SK-N-SH (cell line): ENCODE data around the gene SLC24A3. TPM values are rescaled to one million over a fixed set of nuclear protein-coding genes. Genes with fewer than 3 reads are reported as not detected.

Source experiments
- CTCF ChIA-PET: fragments of 300-600, 350-600 bp; formaldehyde crosslinking; extraction: SDS; loops from one replicate; lab custom pipeline; 2021; lab: Yijun Ruan, JAX
- POLR2A ChIA-PET: fragments of 350-600 bp; sonication (Branson Sonifier 250); formaldehyde crosslinking; extraction: SDS; loops from one replicate; lab custom pipeline; 2020; ENCODE audit warnings: antibody characterized with exemption, inconsistent platforms; lab: Yijun Ruan, JAX
- DNase-seq: peaks from one replicate; pipeline ENCODE4 v3.0.0; 2012
- H2AFZ ChIP-seq: fragments of 200-600 bp; sonication (generic); 2 replicates; pipeline ENCODE4 v1.8.1; 2016; ENCODE audit warnings: antibody characterized with exemption, mild to moderate bottlenecking, low read depth
- H3F3A ChIP-seq: fragments of 200-600 bp; sonication (generic); replicated peaks from 2 replicates; pipeline ENCODE3; 2016; ENCODE audit warnings: antibody characterized with exemption, mild to moderate bottlenecking; ENCODE audit not compliant: insufficient read depth
- H3K27ac ChIP-seq, 2 experiments: fragments of 200-500 bp in 1 of 2; fragments of 200-600 bp in 1 of 2; sonication (Bioruptor generic) in 1 of 2; sonication (generic), shearing (Covaris generic) in 1 of 2; 2 replicates each; pipeline versions ENCODE4 v1.5.1 to v1.6.1; 2014 to 2016; ENCODE audit warnings: low read depth in 2 of 2, inconsistent platforms in 1 of 2, low read length in 1 of 2, mild to moderate bottlenecking in 1 of 2, mixed read lengths in 1 of 2
- H3K27me3 ChIP-seq: fragments of 200-600 bp; sonication (generic), shearing (Covaris generic); 2 replicates; pipeline ENCODE4 v1.6.1; 2016; ENCODE audit warnings: mixed run types; ENCODE audit not compliant: insufficient read depth
- H3K36me3 ChIP-seq, 2 experiments: fragments of 200-500 bp in 1 of 2; fragments of 200-600 bp in 1 of 2; sonication (Bioruptor generic) in 1 of 2; sonication (generic) in 1 of 2; replicated peaks in 1 of 2; 2 replicates each; pipeline versions ENCODE3 to v1.5.1; 2014 to 2016; ENCODE audit warnings: low read length in 1 of 2, mild to moderate bottlenecking in 1 of 2; ENCODE audit not compliant: insufficient read depth in 2 of 2, control insufficient read depth in 1 of 2
- H3K4me1 ChIP-seq, 2 experiments: fragments of 200-500 bp in 1 of 2; fragments of 200-600 bp in 1 of 2; sonication (Bioruptor generic) in 1 of 2; sonication (generic), shearing (Covaris generic) in 1 of 2; 2 replicates each; pipeline versions ENCODE4 v1.5.1 to v1.6.1; 2014 to 2016; ENCODE audit warnings: low read depth in 1 of 2, low read length in 1 of 2, mixed run types in 1 of 2; ENCODE audit not compliant: insufficient read depth in 2 of 2, control insufficient read depth in 1 of 2
- H3K4me2 ChIP-seq: fragments of 200-600 bp; sonication (generic), shearing (Covaris generic); 2 replicates; pipeline ENCODE4 v1.6.1; 2017; ENCODE audit warnings: mixed run types
- H3K4me3 ChIP-seq, 2 experiments: fragments of 200-500 bp in 1 of 2; fragments of 200-600 bp in 1 of 2; sonication (Bioruptor generic) in 1 of 2; sonication (generic), shearing (Covaris generic) in 1 of 2; 2 replicates each; pipeline versions ENCODE4 v1.5.1 to v1.8.1; 2014 to 2016; ENCODE audit warnings: low read depth in 2 of 2, inconsistent platforms in 1 of 2, low read length in 1 of 2, mild to moderate bottlenecking in 1 of 2, mixed read lengths in 1 of 2, moderate library complexity in 1 of 2
- H3K79me2 ChIP-seq: fragments of 200-600 bp; sonication (generic); 2 replicates; pipeline ENCODE4 v1.8.1; 2017; ENCODE audit warnings: mild to moderate bottlenecking; ENCODE audit not compliant: insufficient read depth
- H3K9ac ChIP-seq: fragments of 200-600 bp; sonication (generic); 2 replicates; pipeline ENCODE4 v1.6.1; 2017; ENCODE audit warnings: mixed run types
- H3K9me2 ChIP-seq: fragments of 200-600 bp; sonication (generic); 2 replicates; pipeline ENCODE4 v1.6.1; 2017; ENCODE audit warnings: mixed run types
- H3K9me3 ChIP-seq: fragments of 200-600 bp; sonication (generic); 2 replicates; pipeline ENCODE4 v1.6.1; 2017; ENCODE audit warnings: mixed run types, mild to moderate bottlenecking, moderate library complexity
- H4K20me1 ChIP-seq: fragments of 200-600 bp; sonication (generic); 2 replicates; pipeline ENCODE4 v1.6.1; 2017; ENCODE audit warnings: mild to moderate bottlenecking, mixed run types; ENCODE audit not compliant: insufficient read depth
- CHD2 ChIP-seq: fragments of 150-350 bp; IDR thresholded peaks from 2 replicates; pipeline ENCODE4 v1.6.1; 2018; ENCODE audit warnings: low read length; ENCODE audit not compliant: partially characterized antibody
- FOSL2 ChIP-seq: IDR thresholded peaks from 2 replicates; pipeline ENCODE4 v1.4.0; 2012; ENCODE audit warnings: low read depth, mild to moderate bottlenecking, moderate library complexity, borderline replicate concordance
- GATA2 ChIP-seq: sonication (generic); formaldehyde crosslinking; IDR thresholded peaks from 2 replicates; pipeline ENCODE4 v1.5.0; 2020; ENCODE audit warnings: mild to moderate bottlenecking, missing genetic modification reagents
- NFIC ChIP-seq: IDR thresholded peaks from 2 replicates; pipeline ENCODE4 v1.4.0; 2012; ENCODE audit warnings: borderline replicate concordance
- RCOR1 ChIP-seq: fragments of 150-350 bp; IDR thresholded peaks from 2 replicates; pipeline ENCODE4 v1.6.1; 2017; ENCODE audit warnings: antibody characterized with exemption, low read length
- RFX5 ChIP-seq: IDR thresholded peaks from 2 replicates; pipeline ENCODE4 v1.6.1; 2012; ENCODE audit warnings: mild to moderate bottlenecking, improper control_type of control experiment, low read length
- RXRA ChIP-seq: IDR thresholded peaks from 2 replicates; pipeline ENCODE4 v1.4.0; 2012; ENCODE audit warnings: low read depth, mild to moderate bottlenecking, borderline replicate concordance
- SIN3A ChIP-seq: IDR thresholded peaks from 2 replicates; pipeline ENCODE4 v1.6.1; 2012; ENCODE audit warnings: low read depth, mild to moderate bottlenecking, low read length, moderate library complexity, borderline replicate concordance
- SMC3 ChIP-seq: IDR thresholded peaks from 2 replicates; pipeline ENCODE4 v1.6.1; 2012; ENCODE audit warnings: low read depth, low read length, improper control_type of control experiment
- TCF12 ChIP-seq: IDR thresholded peaks from 2 replicates; pipeline ENCODE4 v1.4.0; 2012
- TEAD4 ChIP-seq: IDR thresholded peaks from 2 replicates; pipeline ENCODE4 v1.4.0; 2012; ENCODE audit warnings: mild to moderate bottlenecking, borderline replicate concordance; ENCODE audit not compliant: insufficient read depth
- YY1 ChIP-seq: IDR thresholded peaks from 2 replicates; pipeline ENCODE4 v1.4.0; 2012; ENCODE audit warnings: low read depth, mild to moderate bottlenecking
- WGBS: methylation state at CpG from one replicate; pipeline ENCODE4 v1.1.6; 2017; ENCODE audit warnings: low lambda C conversion rate; 5-methylcytosine and 5-hydroxymethylcytosine counted together
- polyA plus RNA-seq, 3 experiments: library from polyadenylated mRNA; depleted of rRNA; stranded (reverse); fragments of >200 nt; gene quantifications; 2 replicates each; pipeline ENCODE4 v1.2.3, GENCODE V29; 2012
- TF ChIP-seq, protein P1 (sequence below): fragments of 150-350 bp; IDR thresholded peaks from 2 replicates; pipeline ENCODE4 v1.6.1; 2016; ENCODE audit warnings: mild to moderate bottlenecking, low read depth, low read length
- TF ChIP-seq, protein P2 (sequence below): IDR thresholded peaks from 2 replicates; pipeline ENCODE4 v1.4.0; 2012; ENCODE audit warnings: low read depth, borderline replicate concordance
- TF ChIP-seq, protein P3 (sequence below): fragments of 200-600 bp; sonication (generic); IDR thresholded peaks from 2 replicates; pipeline ENCODE4 v1.6.1; 2017; ENCODE audit warnings: antibody characterized with exemption, mild to moderate bottlenecking, moderate library complexity

The SLC24A3 gene
- polyA plus RNA-seq, 1 of the 3 experiments (the other 2 are of a cell fraction), result not detected

DNA sequence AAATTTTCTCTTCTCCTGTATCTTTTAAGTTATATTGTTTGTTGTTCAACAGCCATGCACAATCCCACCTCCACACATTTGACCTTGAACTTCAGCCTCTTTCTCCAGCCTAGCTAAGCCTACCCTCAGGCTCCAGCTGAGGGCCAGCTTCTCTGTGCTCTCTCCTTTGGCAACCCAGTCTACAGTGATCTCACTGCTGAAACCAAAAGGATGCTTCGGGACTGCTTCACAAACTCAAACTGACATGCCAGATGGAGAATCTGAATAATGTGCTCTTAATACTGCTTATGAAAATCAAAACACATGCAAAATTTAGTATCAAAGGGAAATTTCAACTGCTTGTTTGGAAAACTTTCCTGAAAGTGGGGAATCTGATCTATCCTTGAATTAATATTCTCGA lies 529.5 kb downstream of the SLC24A3 start:
- DNase-seq, result no peak
- H3K79me2 ChIP-seq, result no peaks in the 10 kb centered on the region
- no peaks in the 10 kb centered on the region for H3K9me2 ChIP-seq
- 48% methylated on average over 2 of the region's 2 CpGs for WGBS
- no peaks in the 10 kb centered on the region for H3F3A ChIP-seq
- H3K4me2 ChIP-seq, result no peak overlapping the region
- H2AFZ ChIP-seq, result no peak overlapping the region
- H3K27me3 ChIP-seq, result no peaks in the 10 kb centered on the region
- TF ChIP-seq TEAD4 (no peak), SMC3 (no peak), CHD2 (no peak), YY1 (no peak), RFX5 (no peak), TCF12 (no peak)
- TF ChIP-seq, protein P1, sequence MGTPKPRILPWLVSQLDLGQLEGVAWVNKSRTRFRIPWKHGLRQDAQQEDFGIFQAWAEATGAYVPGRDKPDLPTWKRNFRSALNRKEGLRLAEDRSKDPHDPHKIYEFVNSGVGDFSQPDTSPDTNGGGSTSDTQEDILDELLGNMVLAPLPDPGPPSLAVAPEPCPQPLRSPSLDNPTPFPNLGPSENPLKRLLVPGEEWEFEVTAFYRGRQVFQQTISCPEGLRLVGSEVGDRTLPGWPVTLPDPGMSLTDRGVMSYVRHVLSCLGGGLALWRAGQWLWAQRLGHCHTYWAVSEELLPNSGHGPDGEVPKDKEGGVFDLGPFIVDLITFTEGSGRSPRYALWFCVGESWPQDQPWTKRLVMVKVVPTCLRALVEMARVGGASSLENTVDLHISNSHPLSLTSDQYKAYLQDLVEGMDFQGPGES, result no peak
- peaks cover 0 to 10% of the 10 kb centered on the region in 2 experiments; a peak in 2 of 4 replicates for H3K4me1 ChIP-seq
- H3K27ac ChIP-seq, result no peak overlapping the region
- no peaks in the 10 kb centered on the region for H3K36me3 ChIP-seq
- CTCF ChIA-PET, result interaction anchor here (2.1 kb wide), 1 partner anchor 49 kb away, joined by 7 read pairs; no protein-coding TSS in a partner anchor
- H3K9ac ChIP-seq, result no peak overlapping the region
- H3K9me3 ChIP-seq, result no peaks in the 10 kb centered on the region
- no peak overlapping the region for H3K4me3 ChIP-seq
- no peaks in the 10 kb centered on the region for H4K20me1 ChIP-seq
- POLR2A ChIA-PET, result no interaction called here

DNA sequence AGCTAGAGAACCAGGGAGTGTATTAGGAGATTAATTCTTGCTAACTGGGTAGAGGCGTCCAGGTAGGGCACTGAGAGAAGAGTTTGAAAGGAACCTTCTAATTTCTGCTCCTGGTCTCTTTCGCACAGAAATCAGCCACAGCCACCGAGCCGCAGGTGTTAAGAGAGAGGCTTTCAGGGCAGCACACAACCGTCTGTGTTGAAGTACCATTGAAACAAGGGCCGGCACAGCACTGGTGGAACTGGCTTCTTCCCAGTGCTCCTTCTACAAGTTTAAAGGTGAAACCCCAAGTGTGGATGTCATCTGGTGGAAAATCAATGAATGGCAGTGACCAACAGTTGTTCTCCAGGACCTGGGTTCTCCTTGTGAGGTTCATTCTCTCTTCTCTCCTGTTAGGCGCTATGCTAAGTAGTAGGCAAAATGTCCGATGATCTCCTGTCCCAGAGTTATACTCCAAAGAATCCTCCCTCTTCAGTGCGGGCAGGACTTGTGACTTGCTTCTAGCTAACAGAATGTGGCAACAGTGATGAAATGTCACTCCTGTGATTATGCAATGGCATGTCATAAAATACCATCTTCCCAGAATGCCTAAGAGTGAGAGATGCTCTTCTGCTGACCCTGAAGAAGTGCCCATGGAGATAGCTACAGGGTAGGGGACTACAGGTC lies 530.7 kb downstream of the SLC24A3 start:
- ChIA-PET CTCF (interaction anchor here (1.5 to 2.1 kb wide), 2 partner anchors 50 to 80 kb away, joined by 3 to 7 read pairs; no protein-coding TSS in a partner anchor), POLR2A (no interaction called here)
- Histone ChIP-seq H3K4me1 (no peaks in the 10 kb centered on the region), H3K36me3 (no peaks in the 10 kb centered on the region), H3F3A (no peaks in the 10 kb centered on the region), H3K27me3 (no peaks in the 10 kb centered on the region), H3K9ac (no peak overlapping the region), H2AFZ (no peak overlapping the region), H4K20me1 (no peaks in the 10 kb centered on the region), H3K4me2 (no peak overlapping the region), H3K79me2 (no peaks in the 10 kb centered on the region), H3K27ac (no peak overlapping the region), H3K4me3 (no peak overlapping the region), H3K9me2 (no peaks in the 10 kb centered on the region), H3K9me3 (no peaks in the 10 kb centered on the region)
- no peak for TF ChIP-seq GATA2 (CRISPR knock-in tag)
- TF ChIP-seq, protein P2, sequence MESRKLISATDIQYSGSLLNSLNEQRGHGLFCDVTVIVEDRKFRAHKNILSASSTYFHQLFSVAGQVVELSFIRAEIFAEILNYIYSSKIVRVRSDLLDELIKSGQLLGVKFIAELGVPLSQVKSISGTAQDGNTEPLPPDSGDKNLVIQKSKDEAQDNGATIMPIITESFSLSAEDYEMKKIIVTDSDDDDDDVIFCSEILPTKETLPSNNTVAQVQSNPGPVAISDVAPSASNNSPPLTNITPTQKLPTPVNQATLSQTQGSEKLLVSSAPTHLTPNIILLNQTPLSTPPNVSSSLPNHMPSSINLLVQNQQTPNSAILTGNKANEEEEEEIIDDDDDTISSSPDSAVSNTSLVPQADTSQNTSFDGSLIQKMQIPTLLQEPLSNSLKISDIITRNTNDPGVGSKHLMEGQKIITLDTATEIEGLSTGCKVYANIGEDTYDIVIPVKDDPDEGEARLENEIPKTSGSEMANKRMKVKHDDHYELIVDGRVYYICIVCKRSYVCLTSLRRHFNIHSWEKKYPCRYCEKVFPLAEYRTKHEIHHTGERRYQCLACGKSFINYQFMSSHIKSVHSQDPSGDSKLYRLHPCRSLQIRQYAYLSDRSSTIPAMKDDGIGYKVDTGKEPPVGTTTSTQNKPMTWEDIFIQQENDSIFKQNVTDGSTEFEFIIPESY, result no peak
- no peak for TF ChIP-seq SIN3A
- TF ChIP-seq, protein P3, sequence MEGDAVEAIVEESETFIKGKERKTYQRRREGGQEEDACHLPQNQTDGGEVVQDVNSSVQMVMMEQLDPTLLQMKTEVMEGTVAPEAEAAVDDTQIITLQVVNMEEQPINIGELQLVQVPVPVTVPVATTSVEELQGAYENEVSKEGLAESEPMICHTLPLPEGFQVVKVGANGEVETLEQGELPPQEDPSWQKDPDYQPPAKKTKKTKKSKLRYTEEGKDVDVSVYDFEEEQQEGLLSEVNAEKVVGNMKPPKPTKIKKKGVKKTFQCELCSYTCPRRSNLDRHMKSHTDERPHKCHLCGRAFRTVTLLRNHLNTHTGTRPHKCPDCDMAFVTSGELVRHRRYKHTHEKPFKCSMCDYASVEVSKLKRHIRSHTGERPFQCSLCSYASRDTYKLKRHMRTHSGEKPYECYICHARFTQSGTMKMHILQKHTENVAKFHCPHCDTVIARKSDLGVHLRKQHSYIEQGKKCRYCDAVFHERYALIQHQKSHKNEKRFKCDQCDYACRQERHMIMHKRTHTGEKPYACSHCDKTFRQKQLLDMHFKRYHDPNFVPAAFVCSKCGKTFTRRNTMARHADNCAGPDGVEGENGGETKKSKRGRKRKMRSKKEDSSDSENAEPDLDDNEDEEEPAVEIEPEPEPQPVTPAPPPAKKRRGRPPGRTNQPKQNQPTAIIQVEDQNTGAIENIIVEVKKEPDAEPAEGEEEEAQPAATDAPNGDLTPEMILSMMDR, result no peak
- TF ChIP-seq, protein P1, result no peak
- TF ChIP-seq FOSL2, result no peak
- TF ChIP-seq RXRA, result no peak
- TF ChIP-seq RCOR1, result no peak
- no peak for TF ChIP-seq NFIC
- 79% methylated on average over 8 of the region's 9 CpGs for WGBS
- no peak for DNase-seq
